Stimulated activated CD8-positive, alpha-beta memory T cell treated with anti-CD3 and anti-CD28 coated beads, Interleukin-12 subunit alpha, Interleukin-12 subunit beta, amount 100 ng/mL, for 24 hours (primary cell): Measurements from ENCODE around the gene STAG3.
"Not testable (repeated sequence)": the region's sequence is repeated elsewhere in the genome, so short reads cannot be mapped to it uniquely, and the experiment has no call there.

Experiments used
- DNase-seq: peaks from one replicate; pipeline ENCODE4 v3.0.0-alpha.2; 2020; ENCODE audit errors: extremely low read depth

Gene STAG3

GRCh38 chr7:100248483-100248882, 70.8 kb downstream of the STAG3 start:
- DNase-seq = no peak

- no peak for DNase-seq
Observed at GRCh38 chr7:100257017-100257416, 79.3 kb downstream of the STAG3 start.

DNA sequence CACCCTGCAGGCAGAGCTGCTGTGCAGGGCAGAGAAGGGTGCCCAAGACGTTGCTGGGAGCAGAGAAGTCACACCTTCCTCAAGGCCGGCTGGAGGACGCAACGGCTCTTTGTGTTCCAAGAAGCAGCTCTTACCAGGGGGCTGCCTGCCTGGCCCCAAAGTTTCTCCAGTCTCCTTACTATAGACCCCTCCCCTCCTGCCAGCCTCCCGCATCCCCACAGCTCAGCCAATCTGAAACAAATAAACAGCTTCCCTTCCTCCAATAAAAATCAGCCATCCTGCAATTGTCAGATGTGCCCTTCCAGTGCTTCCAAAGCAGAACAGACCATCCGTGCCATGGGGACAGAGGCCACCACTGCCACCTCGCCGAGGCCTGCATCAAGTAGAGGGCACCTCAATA, 82.3 kb downstream of the STAG3 start:
- not testable (repeated sequence) for DNase-seq

GRCh38 chr7:100262896-100263295, 85.2 kb downstream of the STAG3 start:
- DNase-seq = not testable (repeated sequence)
